Naive thymus-derived CD4-positive, alpha-beta T cell (primary cell): Measurements from ENCODE around the gene MALRD1. TPM values are rescaled to one million over a fixed set of nuclear protein-coding genes. Genes with fewer than 3 reads are reported as not detected.
"Not testable (repeated sequence)": the region's sequence is repeated elsewhere in the genome, so short reads cannot be mapped to it uniquely, and the experiment has no call there.

Source experiments
- ATAC-seq: fragments of 150-1000 bp; cut with Tn5 transposase; 2 replicates; pipeline ENCODE4 v1.10.0; 2021; ENCODE audit warnings: mild to moderate bottlenecking, moderate library complexity
- CTCF ChIA-PET: fragments of 350-600 bp; sonication (Branson Sonifier 250); formaldehyde crosslinking; loops from one replicate; lab custom pipeline; 2021; ENCODE audit warnings: antibody characterized with exemption; lab: Charles Lee
- POLR2A ChIA-PET: fragments of 350-600 bp; sonication (Branson Sonifier 250); formaldehyde crosslinking; loops from one replicate; lab custom pipeline; 2021; ENCODE audit warnings: antibody characterized with exemption, inconsistent platforms; lab: Charles Lee
- DNase-seq, 9 donors: peaks; one replicate each; pipeline versions ENCODE4 v3.0.0 to v3.0.0-alpha.2; 2020 to 2022; ENCODE audit warnings: mixed read lengths in 1 of 9
- H3K27ac ChIP-seq: one replicate; pipeline ENCODE4 v1.7.0; 2013; ENCODE audit warnings: mild to moderate bottlenecking, low read depth, low read length, moderate library complexity
- H3K27me3 ChIP-seq, 2 donors: one replicate each; pipeline ENCODE4 v1.7.0; 2013; ENCODE audit warnings: low read length in 2 of 2, mild to moderate bottlenecking in 2 of 2, moderate library complexity in 2 of 2; ENCODE audit not compliant: control insufficient read depth in 2 of 2, insufficient read depth in 2 of 2
- H3K36me3 ChIP-seq, 3 experiments: 1 replicate in 2 of 3; 2 replicates in 1 of 3; pipeline ENCODE4 v1.7.0; 2013; ENCODE audit warnings: low read length in 3 of 3, mild to moderate bottlenecking in 3 of 3, moderate library complexity in 1 of 3; ENCODE audit not compliant: insufficient read depth in 3 of 3, control insufficient read depth in 2 of 3
- H3K4me1 ChIP-seq, 2 donors: one replicate each; pipeline ENCODE4 v1.7.0; 2013; ENCODE audit warnings: low read length in 2 of 2, mild to moderate bottlenecking in 2 of 2, moderate library complexity in 1 of 2; ENCODE audit not compliant: control insufficient read depth in 2 of 2, insufficient read depth in 2 of 2
- H3K4me3 ChIP-seq: 2 replicates; pipeline ENCODE4 v1.7.0; 2013; ENCODE audit warnings: mild to moderate bottlenecking, low read length
- H3K9me3 ChIP-seq, 3 experiments: 1 replicate in 2 of 3; 2 replicates in 1 of 3; pipeline ENCODE4 v1.7.0; 2013; ENCODE audit warnings: low read length in 3 of 3; ENCODE audit not compliant: control insufficient read depth in 2 of 3
- H3K27ac Mint-ChIP-seq, 9 donors: one replicate each; pipeline ENCODE4 v1.8.0; 2020 to 2022; ENCODE audit warnings: mixed read lengths in 9 of 9, mild to moderate bottlenecking in 8 of 9, moderate library complexity in 5 of 9, inconsistent platforms in 2 of 9
- H3K27me3 Mint-ChIP-seq, 5 donors: one replicate each; pipeline ENCODE4 v1.8.0; 2021 to 2022; ENCODE audit warnings: mixed read lengths in 5 of 5, mild to moderate bottlenecking in 1 of 5
- H3K36me3 Mint-ChIP-seq, 5 donors: one replicate each; pipeline ENCODE4 v1.8.0; 2020 to 2022; ENCODE audit warnings: mixed read lengths in 5 of 5, mild to moderate bottlenecking in 3 of 5, inconsistent platforms in 1 of 5
- H3K4me1 Mint-ChIP-seq, 7 donors: one replicate each; pipeline ENCODE4 v1.8.0; 2020 to 2022; ENCODE audit warnings: mixed read lengths in 7 of 7, mild to moderate bottlenecking in 3 of 7, inconsistent platforms in 1 of 7
- H3K4me3 Mint-ChIP-seq, 10 donors: one replicate each; pipeline ENCODE4 v1.8.0; 2020 to 2022; ENCODE audit warnings: mild to moderate bottlenecking in 10 of 10, mixed read lengths in 10 of 10, moderate library complexity in 6 of 10, inconsistent platforms in 2 of 10
- H3K9me3 Mint-ChIP-seq, 11 donors: one replicate each; pipeline ENCODE4 v1.8.0; 2020 to 2022; ENCODE audit warnings: mixed read lengths in 11 of 11, mild to moderate bottlenecking in 4 of 11, inconsistent platforms in 1 of 11, moderate library complexity in 1 of 11
- intact Hi-C, 2 donors: fragments of 100-400 bp; cut with micrococcal nuclease; formaldehyde crosslinking; loops; one replicate each; pipeline ENCODE4 v1.15.1; 2023
- polyA plus RNA-seq, 2 donors: library from polyadenylated mRNA; unstranded; fragments of 300-500 nt; fragmentation: Illumina TruSeq; gene quantifications; one replicate each; pipeline ENCODE4 v1.2.3, GENCODE V29; 2021
- total RNA-seq, 6 experiments: library from RNA in 5 of 6; stranded (reverse) in 5 of 6; gene quantifications; 1 replicate in 5 of 6; 2 replicates in 1 of 6; pipeline ENCODE4 v1.2.3 and lab custom pipeline; 2021 to 2026

MALRD1 gene
- total and polyA plus RNA-seq, 7 experiments from 2014 or later: 0.16 to 1.1 TPM; not detected in 5

DNA sequence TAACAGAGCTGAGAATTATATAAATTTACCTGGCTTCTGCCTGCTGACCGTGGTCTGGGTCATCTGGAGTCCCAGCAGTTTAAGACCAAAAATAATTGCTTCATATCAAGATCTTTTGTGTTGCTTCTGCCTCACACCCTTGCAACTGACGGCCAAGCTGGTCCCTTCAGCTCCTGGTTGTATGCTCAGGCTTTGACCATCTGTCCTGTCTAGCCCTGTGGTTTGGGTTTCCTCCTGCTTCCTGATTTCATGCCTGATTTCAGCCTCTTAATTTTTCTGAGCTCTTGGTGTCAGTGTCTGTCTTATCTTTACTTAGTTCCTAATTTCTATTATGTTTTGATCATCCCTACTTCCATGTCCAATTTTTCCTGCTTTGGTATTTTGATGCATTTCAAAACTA lies 679.8 kb downstream of the MALRD1 start:
- Mint-ChIP-seq H3K4me3 (no peak overlapping the region), H3K36me3 (no peaks in the 10 kb centered on the region), H3K27me3 (no peaks in the 10 kb centered on the region), H3K4me1 (peaks cover 0 to 3% (median 0%) of the 10 kb centered on the region in 7 donors), H3K9me3 (peaks cover 0 to 6% (median 4%) of the 10 kb centered on the region in 11 donors), H3K27ac (no peak overlapping the region)
- Histone ChIP-seq H3K4me3 (no peak overlapping the region), H3K36me3 (no peaks in the 10 kb centered on the region), H3K27me3 (no peaks in the 10 kb centered on the region), H3K27ac (no peak overlapping the region), H3K9me3 (no peaks in the 10 kb centered on the region), H3K4me1 (no peaks in the 10 kb centered on the region)
- ATAC-seq (no peak), DNase-seq (no peak)
- ChIA-PET CTCF (no interaction called here), POLR2A (no interaction called here)
- intact Hi-C loops: no loop called here

DNA sequence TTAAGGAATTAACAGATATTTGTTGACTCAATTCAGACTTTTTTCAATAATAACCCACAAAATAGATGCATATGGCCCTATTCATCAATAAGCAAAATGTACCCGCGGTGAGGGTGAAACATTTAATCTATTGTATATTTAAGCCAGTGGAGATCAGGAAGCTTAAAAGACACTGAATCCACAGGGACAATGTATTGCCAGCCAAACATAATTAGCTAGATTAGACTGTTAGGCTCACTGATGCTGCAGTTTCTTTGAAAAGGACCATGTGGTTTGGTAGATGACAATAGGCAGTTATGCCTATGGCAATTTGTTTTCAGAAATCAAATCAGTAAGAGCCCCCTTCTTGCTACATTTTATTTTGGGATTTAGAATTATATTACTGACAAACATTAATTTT lies 680.4 kb downstream of the MALRD1 start:
- H3K36me3 ChIP-seq: no peaks in the 10 kb centered on the region
- POLR2A ChIA-PET: no interaction called here

DNA sequence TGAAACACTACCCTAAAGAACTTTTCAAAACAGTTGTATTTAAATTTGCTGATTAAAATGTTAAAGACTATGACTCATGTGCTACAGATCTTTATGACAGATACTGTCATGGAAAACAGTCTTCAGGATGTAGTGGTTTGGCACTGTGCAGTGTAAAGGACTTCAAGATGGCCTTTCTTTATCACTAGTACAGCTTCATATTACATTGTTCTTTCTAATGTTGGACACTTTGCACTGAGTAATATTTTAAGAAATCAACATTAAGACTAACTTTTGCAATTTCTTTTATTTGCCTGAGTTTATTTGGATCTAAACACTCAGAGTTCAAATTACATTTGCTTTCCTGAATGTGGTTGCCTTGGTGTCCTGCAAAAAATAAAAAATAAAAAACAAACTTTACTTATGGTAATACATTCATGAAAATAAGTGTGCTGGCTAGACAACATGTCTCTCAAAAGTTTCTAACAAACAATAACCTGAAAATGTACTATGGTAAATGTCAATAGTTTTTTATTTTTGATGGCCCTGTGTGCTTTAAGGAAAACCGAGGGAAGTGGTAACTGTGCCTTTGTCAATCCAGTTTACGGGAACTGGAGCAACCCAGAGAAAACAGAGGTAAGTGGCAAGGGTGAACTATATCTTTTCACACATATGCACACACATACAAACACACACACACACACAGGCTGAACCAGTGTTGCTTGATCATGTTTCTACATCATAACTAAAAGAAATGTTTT lies 681.7 kb downstream of the MALRD1 start:
- Mint-ChIP-seq H3K9me3 (peaks cover 0 to 12% (median 4%) of the 10 kb centered on the region in 11 donors), H3K27me3 (no peaks in the 10 kb centered on the region), H3K4me3 (no peak overlapping the region), H3K27ac (no peak overlapping the region), H3K36me3 (no peaks in the 10 kb centered on the region), H3K4me1 (peaks cover 0 to 3% (median 0%) of the 10 kb centered on the region in 7 donors)
- CTCF ChIA-PET: no interaction called here
- DNase-seq (no peak), ATAC-seq (peak; percentile 45)
- Histone ChIP-seq H3K27ac (no peak overlapping the region), H3K27me3 (no peaks in the 10 kb centered on the region), H3K4me3 (no peak overlapping the region), H3K4me1 (no peaks in the 10 kb centered on the region), H3K36me3 (no peaks in the 10 kb centered on the region), H3K9me3 (no peaks in the 10 kb centered on the region)
- intact Hi-C loops: loop anchor here in 1 of 2 donors (5.0 kb wide), 1 partner anchor 192 kb away; no protein-coding TSS in a partner anchor
- POLR2A ChIA-PET: no interaction called here

More for the DNA sequence above, 680.4 kb downstream of the MALRD1 start:
- Mint-ChIP-seq H3K36me3 (no peaks in the 10 kb centered on the region), H3K27me3 (no peaks in the 10 kb centered on the region), H3K4me1 (peaks cover 0 to 3% (median 0%) of the 10 kb centered on the region in 7 donors), H3K9me3 (peaks cover 0 to 6% (median 4%) of the 10 kb centered on the region in 11 donors), H3K27ac (no peak overlapping the region), H3K4me3 (no peak overlapping the region)
- no peaks in the 10 kb centered on the region for H3K27me3 ChIP-seq
- no peaks in the 10 kb centered on the region for H3K4me1 ChIP-seq
- no peak overlapping the region for H3K27ac ChIP-seq
- DNase-seq: no peak
- intact Hi-C loops: no loop called here
- no peak for ATAC-seq
- H3K4me3 ChIP-seq: no peak overlapping the region
- H3K9me3 ChIP-seq: no peaks in the 10 kb centered on the region
- CTCF ChIA-PET: no interaction called here

DNA sequence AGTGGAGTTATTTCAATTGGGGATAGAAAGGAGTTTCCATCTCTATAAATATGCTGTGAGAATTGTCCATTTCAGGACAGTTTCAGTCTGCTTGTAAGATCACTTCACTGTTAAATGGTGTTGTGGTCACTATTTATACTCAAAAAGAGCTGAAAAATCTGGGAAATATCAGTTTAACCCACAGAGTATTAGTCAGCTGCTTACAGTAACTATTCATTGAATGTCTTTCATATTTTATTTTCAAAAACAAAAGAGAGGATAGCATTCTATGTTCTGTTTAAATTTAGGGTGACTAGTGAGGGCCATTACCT lies 682.3 kb downstream of the MALRD1 start:
- Histone ChIP-seq H3K9me3 (no peaks in the 10 kb centered on the region), H3K36me3 (no peaks in the 10 kb centered on the region), H3K4me1 (no peaks in the 10 kb centered on the region), H3K27me3 (no peaks in the 10 kb centered on the region), H3K4me3 (no peak overlapping the region), H3K27ac (no peak overlapping the region)
- DNase-seq (no peak), ATAC-seq (no peak)
- no peaks in the 10 kb centered on the region for H3K27me3 Mint-ChIP-seq
- H3K36me3 Mint-ChIP-seq: no peaks in the 10 kb centered on the region
- H3K9me3 Mint-ChIP-seq: peaks cover 0 to 15% (median 2%) of the 10 kb centered on the region in 11 donors
- H3K4me3 Mint-ChIP-seq: no peak overlapping the region
- H3K4me1 Mint-ChIP-seq: peaks cover 0 to 3% (median 0%) of the 10 kb centered on the region in 7 donors
- H3K27ac Mint-ChIP-seq: no peak overlapping the region
- ChIA-PET CTCF (no interaction called here), POLR2A (no interaction called here)
- intact Hi-C loops: loop anchor here in 1 of 2 donors (5.0 kb wide), 1 partner anchor 191 kb away; no protein-coding TSS in a partner anchor

DNA sequence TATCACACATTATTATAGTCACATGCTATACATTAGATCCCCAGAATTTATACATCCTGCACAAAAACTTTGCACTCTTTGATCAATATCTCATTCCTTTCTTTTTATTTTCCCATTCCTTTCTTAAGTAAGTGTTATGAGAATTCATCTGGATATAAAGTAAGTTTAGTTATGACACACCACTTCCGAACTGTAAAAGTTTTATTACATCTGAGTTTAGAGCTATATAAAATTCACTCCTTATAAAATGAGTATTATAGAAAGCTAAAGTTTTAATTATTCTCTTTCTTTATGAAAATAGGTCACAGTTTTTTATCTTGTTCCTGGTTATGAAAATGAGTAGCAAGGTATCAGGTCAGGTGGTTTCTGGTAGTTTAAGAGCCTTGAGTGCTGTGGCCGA lies 683.0 kb downstream of the MALRD1 start:
- ChIA-PET POLR2A (no interaction called here), CTCF (no interaction called here)
- Mint-ChIP-seq H3K9me3 (peaks cover 0 to 15% (median 4%) of the 10 kb centered on the region in 11 donors), H3K4me3 (no peak overlapping the region), H3K4me1 (peaks cover 0 to 3% (median 0%) of the 10 kb centered on the region in 7 donors), H3K27ac (no peak overlapping the region), H3K36me3 (no peaks in the 10 kb centered on the region), H3K27me3 (no peaks in the 10 kb centered on the region)
- no peaks in the 10 kb centered on the region for H3K27me3 ChIP-seq
- no peak overlapping the region for H3K4me3 ChIP-seq
- no peaks in the 10 kb centered on the region for H3K36me3 ChIP-seq
- ATAC-seq (no peak), DNase-seq (no peak)
- no peaks in the 10 kb centered on the region for H3K4me1 ChIP-seq
- intact Hi-C loops: loop anchor here in 1 of 2 donors (5.0 kb wide), 1 partner anchor 191 kb away; no protein-coding TSS in a partner anchor
- no peak overlapping the region for H3K27ac ChIP-seq
- H3K9me3 ChIP-seq: no peaks in the 10 kb centered on the region

DNA sequence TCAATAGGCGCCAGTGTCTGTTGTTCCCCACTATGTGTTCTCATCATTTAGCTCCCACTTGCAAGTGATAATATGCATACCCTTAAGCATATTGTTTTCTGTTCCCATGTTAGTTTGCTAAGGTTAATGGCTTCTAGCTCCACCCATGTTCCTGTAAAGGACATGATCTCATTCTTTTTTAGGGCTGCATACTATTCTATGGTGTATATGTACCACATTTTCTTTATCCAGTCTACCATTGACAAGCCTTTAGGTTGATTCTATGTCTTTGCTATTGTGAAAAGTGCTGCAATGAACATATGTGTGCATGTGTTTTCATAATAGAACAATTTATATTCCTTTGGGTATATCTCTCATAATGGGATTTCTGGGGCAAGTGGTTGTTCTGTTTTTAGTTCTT lies 689.8 kb downstream of the MALRD1 start:
- CTCF ChIA-PET: no interaction called here
- H3K9me3 Mint-ChIP-seq: peaks cover 0 to 16% (median 6%) of the 10 kb centered on the region in 11 donors

DNA sequence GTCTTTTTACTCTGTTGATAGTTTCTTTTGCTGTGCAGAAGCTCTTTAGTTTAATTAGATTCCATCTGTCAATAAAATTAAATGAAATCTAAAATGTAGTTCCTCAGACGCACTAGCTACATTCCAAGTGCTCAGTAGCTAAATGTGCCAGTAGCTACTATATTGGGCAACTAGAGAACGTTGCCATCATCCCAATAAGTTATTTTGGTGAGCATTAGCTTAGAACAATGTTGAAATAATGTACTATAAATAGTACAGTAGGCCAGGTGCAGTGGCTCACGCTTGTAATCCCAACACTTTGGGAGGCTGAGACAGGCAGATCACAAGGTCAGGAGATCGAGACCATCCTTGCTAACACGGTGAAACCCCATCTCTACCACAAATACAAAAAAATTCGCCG lies 690.6 kb downstream of the MALRD1 start:
- H3K27ac Mint-ChIP-seq, ATAC-seq, H3K27ac ChIP-seq, POLR2A ChIA-PET, H3K36me3 Mint-ChIP-seq, H3K27me3 Mint-ChIP-seq, intact Hi-C loops, H3K9me3 ChIP-seq, H3K4me3 ChIP-seq, H3K27me3 ChIP-seq, H3K4me3 Mint-ChIP-seq, H3K4me1 Mint-ChIP-seq, H3K36me3 ChIP-seq, H3K4me1 ChIP-seq, CTCF ChIA-PET, DNase-seq: not testable (repeated sequence)
- peaks cover 0 to 16% (median 6%) of the 10 kb centered on the region in 11 donors for H3K9me3 Mint-ChIP-seq

More for the DNA sequence above, 689.8 kb downstream of the MALRD1 start:
- no peaks in the 10 kb centered on the region for H3K27me3 ChIP-seq
- POLR2A ChIA-PET: no interaction called here
- ATAC-seq (no peak), DNase-seq (no peak)
- H3K27ac ChIP-seq: no peak overlapping the region
- H3K9me3 ChIP-seq: no peaks in the 10 kb centered on the region
- H3K36me3 ChIP-seq: no peaks in the 10 kb centered on the region
- H3K4me3 ChIP-seq: no peak overlapping the region
- intact Hi-C loops: no loop called here
- H3K4me1 ChIP-seq: no peaks in the 10 kb centered on the region
- H3K36me3 Mint-ChIP-seq: no peaks in the 10 kb centered on the region
- H3K27ac Mint-ChIP-seq: no peak overlapping the region
- H3K4me1 Mint-ChIP-seq: no peaks in the 10 kb centered on the region
- H3K4me3 Mint-ChIP-seq: no peak overlapping the region
- H3K27me3 Mint-ChIP-seq: no peaks in the 10 kb centered on the region
